ENCODE results near the gene PPT1. TPM values are rescaled to one million over a fixed set of nuclear protein-coding genes. Genes with fewer than 3 reads are reported as not detected.

The PPT1 gene
- total RNA-seq, 2 donors from 2014 or later = 68.5 to 89.8 TPM

GRCh38 chr1:40056519-40057309 is 40.3 kb downstream of the PPT1 start:
- DNase-seq (ENCODE audit: low spot score) (no peak), ATAC-seq (ENCODE audit: insufficient number of reproducible peaks, low FRiP score, low read depth) (no peak)
- H3K4me3 ChIP-seq = no peak overlapping the region
- H3K4me1 ChIP-seq (ENCODE audit: control insufficient read depth in 1 of 2, low read depth in 2 of 2) = peaks cover 70 to 87% of the 10 kb centered on the region in 2 donors
- peak overlapping the region in 1 of 2 donors; percentile 6 for H3K27ac ChIP-seq
- no peaks in the 10 kb centered on the region for H3K27me3 ChIP-seq (replicated peaks; ENCODE audit: insufficient read depth)
- TF ChIP-seq CTCF (IDR thresholded peaks at IDR 0.05) = no peak
- H3K9me3 ChIP-seq = no peaks in the 10 kb centered on the region
- peaks cover 19% of the 10 kb centered on the region for H3K36me3 ChIP-seq

- H3K9me3 ChIP-seq = no peaks in the 10 kb centered on the region
- no peak for TF ChIP-seq CTCF (IDR thresholded peaks at IDR 0.05)
- peaks cover 62 to 87% of the 10 kb centered on the region in 2 donors for H3K4me1 ChIP-seq (ENCODE audit: control insufficient read depth in 1 of 2, low read depth in 2 of 2)
- ATAC-seq (ENCODE audit: insufficient number of reproducible peaks, low FRiP score, low read depth) = no peak
- H3K27ac ChIP-seq = no peak overlapping the region
- DNase-seq (ENCODE audit: low spot score) = no peak
- no peak overlapping the region for H3K4me3 ChIP-seq
- H3K36me3 ChIP-seq = no peaks in the 10 kb centered on the region
- H3K27me3 ChIP-seq (replicated peaks; ENCODE audit: insufficient read depth) = no peaks in the 10 kb centered on the region
Observed at GRCh38 chr1:40053138-40053887, 43.7 kb downstream of the PPT1 start.

- H3K27me3 ChIP-seq (replicated peaks; ENCODE audit: insufficient read depth) = no peaks in the 10 kb centered on the region
- H3K27ac ChIP-seq = peak overlapping the region; percentile 27 to 84
- ATAC-seq (ENCODE audit: insufficient number of reproducible peaks, low FRiP score, low read depth) = no peak
- no peak for TF ChIP-seq CTCF (IDR thresholded peaks at IDR 0.05)
- DNase-seq (ENCODE audit: low spot score) = no peak
- peaks cover 68 to 86% of the 10 kb centered on the region in 2 donors for H3K4me1 ChIP-seq (ENCODE audit: control insufficient read depth in 1 of 2, low read depth in 2 of 2)
- H3K36me3 ChIP-seq = no peaks in the 10 kb centered on the region
- H3K4me3 ChIP-seq = no peak overlapping the region
- H3K9me3 ChIP-seq = no peaks in the 10 kb centered on the region
Observed at GRCh38 chr1:40050863-40051262, 46.2 kb downstream of the PPT1 start.

GRCh38 chr1:40049725-40050124 is 47.3 kb downstream of the PPT1 start:
- no peak for DNase-seq (ENCODE audit: low spot score)
- H3K36me3 ChIP-seq = no peaks in the 10 kb centered on the region
- H3K9me3 ChIP-seq = no peaks in the 10 kb centered on the region
- TF ChIP-seq CTCF (IDR thresholded peaks at IDR 0.05) = no peak
- peaks cover 69 to 88% of the 10 kb centered on the region in 2 donors for H3K4me1 ChIP-seq (ENCODE audit: control insufficient read depth in 1 of 2, low read depth in 2 of 2)
- ATAC-seq (ENCODE audit: insufficient number of reproducible peaks, low FRiP score, low read depth) = no peak
- H3K27ac ChIP-seq = peak overlapping the region; percentile 63 to 84
- no peaks in the 10 kb centered on the region for H3K27me3 ChIP-seq (replicated peaks; ENCODE audit: insufficient read depth)
- H3K4me3 ChIP-seq = peak overlapping the region; percentile 37

- Histone ChIP-seq H3K4me3 (no peak overlapping the region), H3K36me3 (no peaks in the 10 kb centered on the region), H3K27me3 (replicated peaks; ENCODE audit: insufficient read depth) (no peaks in the 10 kb centered on the region), H3K9me3 (no peaks in the 10 kb centered on the region), H3K4me1 (ENCODE audit: control insufficient read depth in 1 of 2, low read depth in 2 of 2) (peaks cover 72 to 98% of the 10 kb centered on the region in 2 donors), H3K27ac (peak overlapping the region; percentile 59 to 61)
- TF ChIP-seq CTCF (IDR thresholded peaks at IDR 0.05) = no peak
- no peak for DNase-seq (ENCODE audit: low spot score)
- no peak for ATAC-seq (ENCODE audit: insufficient number of reproducible peaks, low FRiP score, low read depth)
Observed at GRCh38 chr1:40047769-40048168, 49.3 kb downstream of the PPT1 start.

Data from thoracic aorta (tissue), 2 donors.